HEK293 (cell line): Measurements from ENCODE around the gene PDXK.

Experiments used
- ATF2 ChIP-seq: fragments of 450-650 bp; formaldehyde crosslinking; IDR thresholded peaks from 2 replicates; pipeline ENCODE4 v1.5.1; 2016; ENCODE audit warnings: missing biosample characterization, missing genetic modification characterization, low read depth
- HOXD13 ChIP-seq: sonication (generic); formaldehyde crosslinking; IDR thresholded peaks from 2 replicates; pipeline ENCODE4 v1.8.0; 2022; ENCODE audit warnings: missing genetic modification reagents, borderline replicate concordance
- IKZF3 ChIP-seq: fragments of 450-650 bp; IDR thresholded peaks from 2 replicates; pipeline ENCODE4 v1.5.0; 2018; ENCODE audit warnings: missing biosample characterization, mild to moderate bottlenecking, missing genetic modification characterization, moderate library complexity
- RBAK ChIP-seq: fragments of 450-650 bp; formaldehyde crosslinking; IDR thresholded peaks from 2 replicates; pipeline ENCODE4 v1.5.1; 2016; ENCODE audit warnings: missing biosample characterization, missing genetic modification characterization
- SP7 ChIP-seq: fragments of 450-650 bp; formaldehyde crosslinking; IDR thresholded peaks from 2 replicates; pipeline ENCODE4 v1.5.1; 2016; ENCODE audit warnings: missing biosample characterization, missing genetic modification characterization
- WT1 ChIP-seq: fragments of 450-650 bp; formaldehyde crosslinking; IDR thresholded peaks from 2 replicates; pipeline ENCODE4 v1.5.1; 2016; ENCODE audit warnings: missing biosample characterization, missing genetic modification characterization
- ZBTB8A ChIP-seq: fragments of 450-650 bp; formaldehyde crosslinking; IDR thresholded peaks from 2 replicates; pipeline ENCODE4 v1.5.1; 2016; ENCODE audit warnings: missing biosample characterization, missing genetic modification characterization
- ZNF157 ChIP-seq: fragments of 450-650 bp; formaldehyde crosslinking; IDR thresholded peaks from 2 replicates; pipeline ENCODE4 v1.5.1; 2016; ENCODE audit warnings: missing biosample characterization, missing genetic modification characterization
- ZNF18 ChIP-seq: fragments of 450-650 bp; formaldehyde crosslinking; IDR thresholded peaks from 2 replicates; pipeline ENCODE4 v1.5.1; 2016; ENCODE audit warnings: missing biosample characterization, missing genetic modification characterization
- ZNF23 ChIP-seq: fragments of 450-650 bp; formaldehyde crosslinking; IDR thresholded peaks from 2 replicates; pipeline ENCODE4 v1.5.1; 2016; ENCODE audit warnings: missing biosample characterization, missing genetic modification characterization, borderline replicate concordance
- ZNF239 ChIP-seq: fragments of 450-650 bp; formaldehyde crosslinking; IDR thresholded peaks from 2 replicates; pipeline ENCODE4 v1.5.1; 2016; ENCODE audit warnings: missing biosample characterization, missing genetic modification characterization
- ZNF26 ChIP-seq: fragments of 450-650 bp; formaldehyde crosslinking; IDR thresholded peaks from 2 replicates; pipeline ENCODE4 v1.5.1; 2016; ENCODE audit warnings: missing biosample characterization, missing genetic modification characterization
- ZNF302 ChIP-seq: fragments of 450-650 bp; formaldehyde crosslinking; IDR thresholded peaks from 2 replicates; pipeline ENCODE4 v1.5.1; 2016; ENCODE audit warnings: missing biosample characterization, missing genetic modification characterization, low read depth
- ZNF473 ChIP-seq: fragments of 450-650 bp; formaldehyde crosslinking; IDR thresholded peaks from 2 replicates; pipeline ENCODE4 v1.5.1; 2017; ENCODE audit warnings: missing biosample characterization, missing genetic modification characterization
- ZNF544 ChIP-seq: fragments of 450-650 bp; formaldehyde crosslinking; IDR thresholded peaks from 2 replicates; pipeline ENCODE4 v1.5.0; 2017; ENCODE audit warnings: missing biosample characterization, missing genetic modification characterization
- ZNF580 ChIP-seq: fragments of 450-650 bp; formaldehyde crosslinking; IDR thresholded peaks from 2 replicates; pipeline ENCODE4 v1.5.1; 2016; ENCODE audit warnings: missing biosample characterization, missing genetic modification characterization
- ZNF600 ChIP-seq: fragments of 450-650 bp; formaldehyde crosslinking; IDR thresholded peaks from 2 replicates; pipeline ENCODE4 v1.5.1; 2016; ENCODE audit warnings: missing biosample characterization, missing genetic modification characterization
- ZNF639 ChIP-seq: fragments of 450-650 bp; formaldehyde crosslinking; IDR thresholded peaks from 2 replicates; pipeline ENCODE4 v1.5.1; 2016; ENCODE audit warnings: missing biosample characterization, missing genetic modification characterization
- ZNF670 ChIP-seq: fragments of 450-650 bp; formaldehyde crosslinking; IDR thresholded peaks from 2 replicates; pipeline ENCODE4 v1.5.1; 2016; ENCODE audit warnings: missing biosample characterization, missing genetic modification characterization, low read depth
- ZNF76 ChIP-seq: fragments of 450-650 bp; formaldehyde crosslinking; IDR thresholded peaks from 2 replicates; pipeline ENCODE4; 2016; ENCODE audit warnings: low read depth, missing biosample characterization, missing genetic modification characterization, borderline replicate concordance
- ZNF785 ChIP-seq: fragments of 450-650 bp; formaldehyde crosslinking; IDR thresholded peaks from 2 replicates; pipeline ENCODE4 v1.5.1; 2016; ENCODE audit warnings: missing biosample characterization, missing genetic modification characterization

PDXK gene

GRCh38 chr21:43764576-43765495 lies 45.9 kb downstream of the PDXK start (continued):
- no peak for TF ChIP-seq ZNF26 (tag by site-specific recombination)
- TF ChIP-seq ZNF785 (tag by site-specific recombination): no peak
- TF ChIP-seq ZNF18 (tag by site-specific recombination): peak; percentile 93
- TF ChIP-seq ZNF580 (tag by site-specific recombination): no peak
- TF ChIP-seq ZNF23: no peak
- TF ChIP-seq WT1 (tag by site-specific recombination): no peak
- no peak for TF ChIP-seq ZNF239 (tag by site-specific recombination)
- no peak for TF ChIP-seq RBAK (tag by site-specific recombination)
- TF ChIP-seq SP7 (tag by site-specific recombination): no peak
- no peak for TF ChIP-seq ZNF544
- TF ChIP-seq ZNF639 (tag by site-specific recombination): 0 out of 2 replicates have a peak, but pooled peaks have one; percentile 31
- peak; percentile 91 for TF ChIP-seq ZNF600 (tag by site-specific recombination)
- no peak for TF ChIP-seq ATF2 (tag by site-specific recombination)
- no peak for TF ChIP-seq ZBTB8A
- no peak for TF ChIP-seq ZNF76
- TF ChIP-seq ZNF157 (tag by site-specific recombination): no peak
- no peak for TF ChIP-seq ZNF473 (tag by site-specific recombination)
- TF ChIP-seq ZNF302 (tag by site-specific recombination): no peak
- no peak for TF ChIP-seq IKZF3 (tag by site-specific recombination)
- no peak for TF ChIP-seq ZNF670 (tag by site-specific recombination)
- TF ChIP-seq HOXD13 (CRISPR knock-in tag): no peak
